GM12874 (cell line): ENCODE data around the gene TOP1.

Experiments
- TF ChIP-seq, protein P1 (sequence below): IDR thresholded peaks from 2 replicates; pipeline ENCODE4 v1.5.1; 2011; ENCODE audit warnings: low read depth, mild to moderate bottlenecking, control low read depth, low read length, moderate library complexity; ENCODE audit not compliant: insufficient read depth

Gene TOP1

DNA sequence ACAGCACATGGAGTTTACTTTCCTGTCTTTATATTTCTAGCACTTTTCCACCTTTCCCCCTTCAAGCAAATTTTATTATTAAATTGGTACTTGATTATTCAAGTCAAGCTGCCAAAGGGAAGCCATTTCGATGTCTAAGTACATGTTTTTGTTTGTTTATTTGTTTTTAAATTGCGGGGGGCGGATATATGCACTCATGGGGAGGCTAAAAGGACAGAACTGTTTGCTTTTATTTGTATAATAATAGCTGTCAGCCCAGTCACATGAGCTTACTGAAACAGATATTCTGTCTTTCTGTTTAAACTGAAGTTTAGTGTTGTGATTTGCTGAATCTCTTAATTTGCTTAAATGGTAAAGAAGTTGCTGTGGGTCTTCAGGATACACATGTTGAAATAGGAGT is 59.2 kb downstream of the TOP1 start:
- TF ChIP-seq, protein P1, sequence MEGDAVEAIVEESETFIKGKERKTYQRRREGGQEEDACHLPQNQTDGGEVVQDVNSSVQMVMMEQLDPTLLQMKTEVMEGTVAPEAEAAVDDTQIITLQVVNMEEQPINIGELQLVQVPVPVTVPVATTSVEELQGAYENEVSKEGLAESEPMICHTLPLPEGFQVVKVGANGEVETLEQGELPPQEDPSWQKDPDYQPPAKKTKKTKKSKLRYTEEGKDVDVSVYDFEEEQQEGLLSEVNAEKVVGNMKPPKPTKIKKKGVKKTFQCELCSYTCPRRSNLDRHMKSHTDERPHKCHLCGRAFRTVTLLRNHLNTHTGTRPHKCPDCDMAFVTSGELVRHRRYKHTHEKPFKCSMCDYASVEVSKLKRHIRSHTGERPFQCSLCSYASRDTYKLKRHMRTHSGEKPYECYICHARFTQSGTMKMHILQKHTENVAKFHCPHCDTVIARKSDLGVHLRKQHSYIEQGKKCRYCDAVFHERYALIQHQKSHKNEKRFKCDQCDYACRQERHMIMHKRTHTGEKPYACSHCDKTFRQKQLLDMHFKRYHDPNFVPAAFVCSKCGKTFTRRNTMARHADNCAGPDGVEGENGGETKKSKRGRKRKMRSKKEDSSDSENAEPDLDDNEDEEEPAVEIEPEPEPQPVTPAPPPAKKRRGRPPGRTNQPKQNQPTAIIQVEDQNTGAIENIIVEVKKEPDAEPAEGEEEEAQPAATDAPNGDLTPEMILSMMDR, result no peak

DNA sequence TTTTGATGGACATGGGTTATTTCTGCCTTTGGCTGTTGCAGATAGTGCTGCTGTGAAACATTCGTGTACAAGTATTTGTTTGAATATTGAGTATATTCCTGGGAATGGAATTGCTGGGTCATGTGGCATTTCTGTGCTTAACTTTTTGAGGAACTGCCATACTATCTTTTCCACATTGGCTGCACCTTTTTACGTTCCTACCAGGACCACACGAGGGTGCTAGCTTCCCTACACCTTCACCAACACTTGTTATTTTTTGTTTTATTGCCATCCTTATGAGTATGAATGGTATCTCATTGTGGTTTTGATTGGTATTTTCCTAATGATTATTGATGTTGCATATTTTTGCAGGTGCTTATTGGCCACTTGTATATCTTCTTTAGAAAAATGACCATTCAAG is 60.9 kb downstream of the TOP1 start:
- TF ChIP-seq, protein P1, result no peak

DNA sequence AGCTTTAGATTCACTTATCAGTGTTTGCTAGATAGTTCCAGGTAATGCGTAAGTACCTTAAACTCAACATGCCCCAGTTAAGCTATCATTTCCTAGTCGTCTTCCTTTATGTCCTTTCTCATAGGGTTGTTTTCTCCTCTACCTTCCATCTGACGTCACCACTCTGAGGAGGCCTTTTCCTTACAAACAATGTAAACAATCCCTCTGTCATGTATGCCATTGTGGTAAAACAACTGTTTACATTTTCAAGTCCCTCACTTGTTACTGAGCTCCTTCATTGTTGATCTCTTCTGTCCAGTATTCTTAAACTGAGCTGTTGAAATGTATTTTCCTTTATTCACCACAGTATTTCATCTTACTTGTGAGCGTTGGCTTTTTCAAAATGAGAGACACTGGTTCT is 63.3 kb downstream of the TOP1 start:
- TF ChIP-seq, protein P1, result no peak

DNA sequence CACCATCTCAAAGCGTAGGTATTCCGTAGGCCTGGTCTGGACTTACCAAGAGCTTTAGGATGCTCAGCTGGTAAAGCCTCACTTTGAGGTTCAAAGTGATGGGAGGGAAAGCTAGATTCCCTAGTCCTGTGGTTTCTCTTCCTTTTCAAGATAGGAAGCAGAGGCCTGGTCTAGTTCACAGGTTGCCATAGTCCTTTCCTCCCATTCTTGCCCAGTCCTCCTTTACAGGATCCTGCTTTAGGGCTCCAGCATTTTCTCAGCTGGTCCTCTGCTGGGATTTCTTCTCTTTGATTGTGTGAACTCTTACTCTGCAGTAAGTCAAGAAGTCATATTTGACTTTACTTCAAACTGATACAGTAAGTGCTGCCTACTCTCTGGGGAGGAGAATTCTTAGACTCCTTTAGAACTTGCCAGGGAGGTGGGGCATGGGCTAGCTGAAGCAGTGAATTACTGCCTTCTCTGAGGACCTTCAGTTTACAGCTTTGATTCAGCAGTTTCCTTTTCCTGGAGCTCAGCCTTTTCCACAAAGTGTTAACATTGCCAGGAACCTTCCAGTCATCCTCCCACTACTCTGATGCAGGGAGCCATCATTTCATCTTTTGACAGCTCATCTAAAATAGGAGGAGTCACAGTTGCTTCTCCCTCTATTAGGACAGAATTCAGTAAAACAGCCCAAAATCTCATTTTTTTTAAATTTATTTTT is 65.9 kb downstream of the TOP1 start:
- TF ChIP-seq, protein P1, result no peak

DNA sequence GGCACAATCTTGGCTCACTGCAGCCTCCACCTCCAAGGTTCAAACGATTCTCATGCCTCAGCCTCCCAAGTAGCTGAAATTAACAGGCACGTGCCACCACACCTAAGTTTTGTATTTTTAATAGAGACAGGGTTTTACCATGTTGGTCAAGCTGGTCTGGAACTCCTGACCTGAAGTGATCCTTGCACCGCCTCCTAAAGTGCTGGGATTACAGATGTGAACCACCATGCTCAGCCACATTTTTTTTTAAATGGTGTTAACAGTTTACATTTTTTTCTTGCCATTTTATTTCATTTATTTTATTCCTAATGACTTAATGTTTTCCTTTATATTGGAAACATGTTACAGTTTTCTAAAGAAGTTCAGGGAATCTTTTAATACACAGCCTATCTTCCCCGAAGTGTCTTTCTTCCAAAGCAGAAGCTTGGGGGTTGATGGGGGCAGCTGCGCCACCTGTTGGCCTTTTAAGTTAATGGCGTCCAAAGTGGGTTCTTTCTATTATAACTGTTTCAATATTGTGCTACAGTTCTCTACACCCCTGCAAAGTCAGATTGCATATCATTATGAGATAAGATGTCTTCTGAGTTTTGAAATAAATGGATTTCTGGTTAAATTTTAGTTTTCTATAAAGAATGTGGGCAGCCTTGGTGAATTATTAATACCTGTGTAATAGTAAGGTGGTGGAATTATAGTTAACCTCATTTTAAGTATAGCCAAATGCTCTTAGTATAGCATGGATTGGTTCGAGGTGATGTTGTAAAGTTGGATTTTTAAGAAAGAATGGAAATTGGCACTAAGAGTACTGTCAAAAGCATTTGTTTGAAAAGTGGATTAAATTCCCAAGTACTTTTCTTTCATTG is 66.7 kb downstream of the TOP1 start:
- TF ChIP-seq, protein P1, result peak; percentile 74

DNA sequence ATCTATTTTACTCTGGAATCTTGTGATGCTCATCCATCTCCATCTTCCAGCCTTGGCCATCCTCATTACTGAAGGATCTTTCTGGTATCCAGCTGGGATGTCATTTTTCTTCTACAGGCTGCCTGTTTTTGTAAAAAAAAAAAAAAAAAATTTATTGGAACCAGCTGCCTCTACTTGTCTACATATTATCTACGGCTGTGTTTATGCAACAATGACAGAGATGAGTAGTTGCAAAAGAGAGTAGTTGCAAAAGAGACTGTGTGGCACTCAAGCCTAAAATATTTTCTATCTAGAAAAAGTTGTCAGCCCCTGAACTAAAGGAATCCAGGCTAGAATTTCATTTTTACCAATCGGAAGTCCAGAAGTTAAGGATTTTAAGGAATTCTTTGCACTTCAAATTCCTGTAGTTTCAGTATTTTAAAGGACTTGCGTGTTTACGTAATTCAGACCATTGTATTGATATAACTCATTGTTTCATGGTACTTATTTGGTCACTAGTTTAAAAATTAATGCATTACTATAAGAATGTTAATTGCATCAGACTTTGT is 70.2 kb downstream of the TOP1 start:
- TF ChIP-seq, protein P1, result no peak

DNA sequence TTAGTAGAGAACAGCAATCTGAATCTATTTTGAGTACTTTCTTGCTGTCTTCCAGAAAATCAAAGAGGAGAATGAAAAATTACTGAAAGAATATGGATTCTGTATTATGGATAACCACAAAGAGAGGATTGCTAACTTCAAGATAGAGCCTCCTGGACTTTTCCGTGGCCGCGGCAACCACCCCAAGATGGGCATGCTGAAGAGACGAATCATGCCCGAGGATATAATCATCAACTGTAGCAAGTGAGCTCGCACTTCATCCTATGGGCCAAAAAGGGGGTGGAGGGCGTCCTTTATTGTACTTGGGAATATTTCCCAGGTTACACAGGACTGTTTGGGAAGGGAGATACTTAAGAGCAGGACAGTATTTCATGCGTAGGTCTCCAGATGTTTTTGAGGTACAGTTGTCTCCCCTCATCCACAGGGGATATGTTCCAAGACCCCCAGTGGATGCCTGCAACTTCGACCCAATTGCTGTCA is 71.4 kb downstream of the TOP1 start:
- TF ChIP-seq, protein P1, result no peak
